Measurements from ENCODE around the gene MYO1E.

Gene MYO1E

DNA sequence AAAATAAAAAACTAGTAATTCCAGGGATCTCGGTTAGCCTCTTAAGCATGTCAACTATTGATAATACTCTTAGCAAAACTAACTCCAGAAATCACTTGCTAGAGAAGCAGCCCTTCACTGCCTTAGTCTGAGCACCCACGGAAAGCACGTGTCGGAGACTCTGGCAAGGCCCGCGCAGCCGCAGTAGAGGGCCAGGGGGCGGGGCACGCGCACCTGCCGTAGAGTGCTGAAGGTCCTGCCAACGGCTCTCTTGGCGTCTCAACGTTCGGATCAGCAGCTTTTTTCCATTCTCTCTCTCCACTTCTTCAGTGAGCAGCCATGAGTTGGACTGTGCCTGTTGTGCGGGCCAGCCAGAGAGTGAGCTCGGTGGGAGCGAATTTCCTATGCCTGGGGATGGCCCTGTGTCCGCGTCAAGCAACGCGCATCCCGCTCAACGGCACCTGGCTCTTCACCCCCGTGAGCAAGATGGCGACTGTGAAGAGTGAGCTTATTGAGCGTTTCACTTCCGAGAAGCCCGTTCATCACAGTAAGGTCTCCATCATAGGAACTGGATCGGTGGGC lies 166.0 kb downstream of the MYO1E start, which contains the start of gene LDHAL6B:
Gene LDHAL6B (plus strand): TSS at position 221 of the 561 bp plus-strand sequence. CDS start 98 bp downstream, at position 319.
- no peak for DNase-seq (ENCODE audit: insufficient read length, low spot score)
- FAIRE-seq = no peak
- TF ChIP-seq POLR2A (IDR thresholded peaks at IDR 0.05; ENCODE audit: low read depth, low read length) = no peak

GRCh38 chr15:59205839-59206622 lies 166.6 kb downstream of the MYO1E start:
- TF ChIP-seq POLR2A (IDR thresholded peaks at IDR 0.05; ENCODE audit: low read depth, low read length) = no peak
- DNase-seq (ENCODE audit: insufficient read length, low spot score) = no peak
- FAIRE-seq = no peak

GRCh38 chr15:59203657-59204056 lies 169.0 kb downstream of the MYO1E start:
- no peak for DNase-seq (ENCODE audit: insufficient read length, low spot score)
- FAIRE-seq = no peak
- TF ChIP-seq POLR2A (IDR thresholded peaks at IDR 0.05; ENCODE audit: low read depth, low read length) = no peak

- no peak for TF ChIP-seq POLR2A (IDR thresholded peaks at IDR 0.05; ENCODE audit: low read depth, low read length)
- no peak for FAIRE-seq
These were observed 169.7 kb downstream of the MYO1E start for GRCh38 chr15:59203008-59203407.

DNA sequence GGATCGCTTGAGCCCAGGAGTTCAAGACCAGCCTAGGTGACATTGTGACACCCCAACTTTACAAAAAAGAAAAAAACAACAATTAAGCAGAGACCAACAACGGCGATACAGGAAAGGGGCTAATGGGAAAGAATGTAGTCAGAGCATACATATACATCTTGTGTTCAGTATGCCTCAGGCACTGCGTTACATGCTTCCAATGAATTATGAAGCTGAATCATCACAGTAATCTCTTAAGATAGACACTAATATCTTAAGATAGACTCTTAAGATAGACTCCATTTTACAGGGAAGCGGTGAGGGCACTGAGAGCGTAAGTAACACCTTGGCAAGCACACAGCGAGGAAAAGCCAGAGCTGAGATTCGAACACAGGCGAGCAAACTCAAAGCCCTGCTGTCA lies 172.1 kb downstream of the MYO1E start:
- no peak for DNase-seq (ENCODE audit: insufficient read length, low spot score)
- TF ChIP-seq POLR2A (IDR thresholded peaks at IDR 0.05; ENCODE audit: low read depth, low read length) = no peak
- FAIRE-seq = no peak

More at GRCh38 chr15:59203008-59203407, 169.7 kb downstream of the MYO1E start:
- DNase-seq (ENCODE audit: insufficient read length, low spot score) = no peak

- no peak for TF ChIP-seq POLR2A (IDR thresholded peaks at IDR 0.05; ENCODE audit: low read depth, low read length)
- DNase-seq (ENCODE audit: insufficient read length, low spot score) (peak; percentile 26), FAIRE-seq (no peak)
These were observed 172.8 kb downstream of the MYO1E start for GRCh38 chr15:59199626-59200465.

- no peak for DNase-seq (ENCODE audit: insufficient read length, low spot score)
- FAIRE-seq = no peak
- no peak for TF ChIP-seq POLR2A (IDR thresholded peaks at IDR 0.05; ENCODE audit: low read depth, low read length)
These were observed 175.2 kb downstream of the MYO1E start for GRCh38 chr15:59197454-59197853.

GRCh38 chr15:59196416-59196815 lies 176.3 kb downstream of the MYO1E start:
- FAIRE-seq = no peak
- no peak for DNase-seq (ENCODE audit: insufficient read length, low spot score)
- no peak for TF ChIP-seq POLR2A (IDR thresholded peaks at IDR 0.05; ENCODE audit: low read depth, low read length)

GRCh38 chr15:59194639-59195325 lies 177.9 kb downstream of the MYO1E start:
- DNase-seq (ENCODE audit: insufficient read length, low spot score) = no peak
- TF ChIP-seq POLR2A (IDR thresholded peaks at IDR 0.05; ENCODE audit: low read depth, low read length) = no peak
- FAIRE-seq = no peak

GRCh38 chr15:59191855-59192237 lies 180.8 kb downstream of the MYO1E start:
- no peak for TF ChIP-seq POLR2A (IDR thresholded peaks at IDR 0.05; ENCODE audit: low read depth, low read length)
- DNase-seq (ENCODE audit: insufficient read length, low spot score) (no peak), FAIRE-seq (peak; percentile 68)

DNA sequence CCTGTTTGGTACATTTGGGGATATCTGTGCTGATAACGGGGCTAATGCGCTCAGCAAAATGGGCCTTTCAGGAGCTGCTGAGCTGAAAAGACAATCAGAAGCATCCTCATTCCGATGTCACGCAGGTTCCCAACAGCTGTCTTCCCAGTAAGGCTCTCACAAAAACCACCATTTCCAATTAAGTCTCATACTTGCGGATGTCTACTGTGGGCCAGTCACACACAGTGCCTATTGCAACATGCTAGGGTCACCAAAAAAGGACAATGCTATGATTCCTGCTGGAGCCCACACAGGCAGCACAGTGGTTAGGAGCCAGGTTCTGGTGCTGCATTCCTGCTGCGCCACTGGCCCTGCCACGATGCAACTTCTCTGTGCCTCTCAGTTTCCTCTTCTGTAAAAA lies 182.4 kb downstream of the MYO1E start:
- no peak for TF ChIP-seq POLR2A (IDR thresholded peaks at IDR 0.05; ENCODE audit: low read depth, low read length)
- DNase-seq (ENCODE audit: insufficient read length, low spot score) (no peak), FAIRE-seq (no peak)

DNA sequence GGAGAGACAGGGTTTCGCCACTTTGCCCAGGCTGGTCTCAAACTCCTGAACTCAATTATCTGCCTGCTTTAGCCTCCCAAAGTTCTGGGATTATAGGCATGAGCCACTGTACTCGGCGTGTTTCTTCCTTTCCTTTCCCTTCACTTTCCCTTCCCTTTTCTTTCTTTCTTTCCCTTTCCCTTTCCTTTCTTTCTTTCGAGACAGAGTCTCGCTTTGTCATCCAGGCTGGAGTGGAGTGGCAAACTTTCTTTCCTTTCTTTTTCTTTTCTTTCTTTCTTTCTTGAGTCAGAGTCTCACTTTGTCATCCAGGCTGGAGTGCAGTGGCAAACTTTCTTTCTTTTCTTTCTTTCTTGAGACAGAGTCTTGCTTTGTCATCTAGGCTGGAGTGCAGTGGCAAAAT lies 183.4 kb downstream of the MYO1E start:
- DNase-seq (ENCODE audit: insufficient read length, low spot score) (no peak), FAIRE-seq (no peak)
- no peak for TF ChIP-seq POLR2A (IDR thresholded peaks at IDR 0.05; ENCODE audit: low read depth, low read length)

GRCh38 chr15:59186501-59186900 lies 186.2 kb downstream of the MYO1E start:
- TF ChIP-seq POLR2A (IDR thresholded peaks at IDR 0.05; ENCODE audit: low read depth, low read length) = no peak
- no peak for FAIRE-seq
- no peak for DNase-seq (ENCODE audit: insufficient read length, low spot score)

GRCh38 chr15:59185725-59186124 lies 186.9 kb downstream of the MYO1E start:
- no peak for TF ChIP-seq POLR2A (IDR thresholded peaks at IDR 0.05; ENCODE audit: low read depth, low read length)
- DNase-seq (ENCODE audit: insufficient read length, low spot score) (no peak), FAIRE-seq (no peak)
